ENCODE data around the gene TMEM266.

TMEM266 gene

GRCh38 chr15:76208786-76209424, 149.1 kb downstream of the TMEM266 start:
- no peak overlapping the region for H3K4me3 ChIP-seq (replicated peaks; ENCODE audit: low read depth, low read length)
- TF ChIP-seq CTCF (IDR thresholded peaks at IDR 0.05; ENCODE audit: insufficient read depth, low read length, poor library complexity, severe bottlenecking), result no peak
- H3K36me3 ChIP-seq (ENCODE audit: control insufficient read depth, insufficient read depth, low read length), result peaks cover 26% of the 10 kb centered on the region
- no peaks in the 10 kb centered on the region for H3K27me3 ChIP-seq (replicated peaks; ENCODE audit: control insufficient read depth, insufficient read depth, low read length)
- no peak for DNase-seq (ENCODE audit: extremely low read depth, insufficient read length)

- H3K4me3 ChIP-seq (replicated peaks; ENCODE audit: low read depth, low read length), result no peak overlapping the region
- peaks cover 28% of the 10 kb centered on the region for H3K36me3 ChIP-seq (ENCODE audit: control insufficient read depth, insufficient read depth, low read length)
- TF ChIP-seq CTCF (IDR thresholded peaks at IDR 0.05; ENCODE audit: insufficient read depth, low read length, poor library complexity, severe bottlenecking), result no peak
- no peaks in the 10 kb centered on the region for H3K27me3 ChIP-seq (replicated peaks; ENCODE audit: control insufficient read depth, insufficient read depth, low read length)
- DNase-seq (ENCODE audit: extremely low read depth, insufficient read length), result no peak
These were observed 149.7 kb downstream of the TMEM266 start for GRCh38 chr15:76209523-76209922.

GRCh38 chr15:76209942-76210341, 150.2 kb downstream of the TMEM266 start:
- Histone ChIP-seq H3K4me3 (replicated peaks; ENCODE audit: low read depth, low read length) (no peak overlapping the region), H3K36me3 (ENCODE audit: control insufficient read depth, insufficient read depth, low read length) (peaks cover 29% of the 10 kb centered on the region), H3K27me3 (replicated peaks; ENCODE audit: control insufficient read depth, insufficient read depth, low read length) (no peaks in the 10 kb centered on the region)
- no peak for DNase-seq (ENCODE audit: extremely low read depth, insufficient read length)
- TF ChIP-seq CTCF (IDR thresholded peaks at IDR 0.05; ENCODE audit: insufficient read depth, low read length, poor library complexity, severe bottlenecking), result no peak

GRCh38 chr15:76215634-76216033, 155.8 kb downstream of the TMEM266 start:
- DNase-seq (ENCODE audit: extremely low read depth, insufficient read length), result no peak
- H3K4me3 ChIP-seq (replicated peaks; ENCODE audit: low read depth, low read length), result no peak overlapping the region
- peaks cover 25% of the 10 kb centered on the region for H3K36me3 ChIP-seq (ENCODE audit: control insufficient read depth, insufficient read depth, low read length)
- TF ChIP-seq CTCF (IDR thresholded peaks at IDR 0.05; ENCODE audit: insufficient read depth, low read length, poor library complexity, severe bottlenecking), result no peak
- no peaks in the 10 kb centered on the region for H3K27me3 ChIP-seq (replicated peaks; ENCODE audit: control insufficient read depth, insufficient read depth, low read length)

- no peak overlapping the region for H3K4me3 ChIP-seq (replicated peaks; ENCODE audit: low read depth, low read length)
- DNase-seq (ENCODE audit: extremely low read depth, insufficient read length), result no peak
- TF ChIP-seq CTCF (IDR thresholded peaks at IDR 0.05; ENCODE audit: insufficient read depth, low read length, poor library complexity, severe bottlenecking), result no peak
These were observed 157.5 kb downstream of the TMEM266 start for GRCh38 chr15:76217029-76217881.

More at GRCh38 chr15:76217029-76217881, 157.5 kb downstream of the TMEM266 start:
- H3K36me3 ChIP-seq (ENCODE audit: control insufficient read depth, insufficient read depth, low read length), result peaks cover 18% of the 10 kb centered on the region
- no peaks in the 10 kb centered on the region for H3K27me3 ChIP-seq (replicated peaks; ENCODE audit: control insufficient read depth, insufficient read depth, low read length)
